ENCODE results near the gene CHRNA5. TPM values are rescaled to one million over a fixed set of nuclear protein-coding genes. Genes with fewer than 3 reads are reported as not detected.
A peak's percentile ranks its signal among the peaks of the same experiment; 100 is the strongest.

CHRNA5 gene
- total and polyA plus RNA-seq, 9 of the 15 experiments (the other 6 are each of a cell fraction or from before 2014, with no cell fraction given) = 2.8 to 16.1 (median 11.4) TPM

- TF ChIP-seq CGGBP1 (CRISPR knock-in tag; IDR thresholded peaks at IDR 0.05) (no peak), POLR2H (tag; IDR thresholded peaks at IDR 0.05; ENCODE audit: low read depth) (no peak), ZNF408 (CRISPR knock-in tag; IDR thresholded peaks at IDR 0.05; ENCODE audit: low read depth) (no peak), KLF16 (IDR thresholded peaks at IDR 0.05) (no peak), SAFB (IDR thresholded peaks at IDR 0.05; ENCODE audit: borderline replicate concordance, low read depth, low read length) (no peak), RFX1 (IDR thresholded peaks at IDR 0.05) (no peak), GATAD2A (IDR thresholded peaks at IDR 0.05) (no peak), E2F3 (CRISPR knock-in tag; IDR thresholded peaks at IDR 0.05) (no peak), MNT (conservative IDR thresholded peaks at IDR 0.05) (no peak), ZNF639 (CRISPR knock-in tag; conservative IDR thresholded peaks at IDR 0.05 in 1 of 2, IDR thresholded peaks at IDR 0.05 in 1 of 2) (no peak), ZNF77 (CRISPR knock-in tag; IDR thresholded peaks at IDR 0.05) (no peak), TAF7 (tag; IDR thresholded peaks at IDR 0.05) (no peak), MIER1 (IDR thresholded peaks at IDR 0.05; ENCODE audit: low read depth) (no peak), ZNF280A (IDR thresholded peaks at IDR 0.05; ENCODE audit: low read depth, partially characterized antibody) (no peak), ZSCAN32 (CRISPR knock-in tag; IDR thresholded peaks at IDR 0.05) (no peak), ZNF184 (CRISPR knock-in tag; IDR thresholded peaks at IDR 0.05) (peak; percentile 65; the same call in 1 of the 2 replicates), THAP12 (CRISPR knock-in tag; IDR thresholded peaks at IDR 0.05) (no peak), HMBOX1 (IDR thresholded peaks at IDR 0.05) (peak; percentile 34; the same call in 1 of the 2 replicates), DEAF1 (CRISPR knock-in tag; IDR thresholded peaks at IDR 0.05) (peak; percentile 54)
Observed at GRCh38 chr15:78618490-78618934, 53.2 kb downstream of the CHRNA5 start (continued).

Data from K562 (cell line).